Psoas muscle (tissue), 8 donors: ENCODE results near the gene MPRIP. TPM values are rescaled to one million over a fixed set of nuclear protein-coding genes. Genes with fewer than 3 reads are reported as not detected.

Experiments
- ATAC-seq, 4 donors: fragments of 200-7000 bp; cut with Tn5 transposase; one replicate each; pipeline ENCODE4 v1.9.1; 2020; ENCODE audit warnings: moderate library complexity in 3 of 4, mild to moderate bottlenecking in 2 of 4
- DNase-seq, 2 donors: peaks; one replicate each; pipeline ENCODE4 v3.0.0-alpha.2; 2020
- H3K27ac ChIP-seq: fragments of 200-600 bp; one replicate; pipeline ENCODE4 v1.8.0; 2022
- H3K27me3 ChIP-seq, 3 donors: fragments of 200-600 bp in 1 of 3; one replicate each; pipeline versions ENCODE4 v1.6.1 to v1.8.0; 2013 to 2022; ENCODE audit warnings: low read length in 2 of 3, mild to moderate bottlenecking in 2 of 3, moderate library complexity in 1 of 3; ENCODE audit not compliant: insufficient read depth in 3 of 3
- H3K36me3 ChIP-seq, 2 donors: fragments of 200-600 bp in 1 of 2; one replicate each; pipeline versions ENCODE4 v1.6.1 to v1.8.0; 2013 to 2022; ENCODE audit warnings: low read depth in 1 of 2, mild to moderate bottlenecking in 1 of 2, moderate library complexity in 1 of 2; ENCODE audit not compliant: insufficient read depth in 1 of 2
- H3K4me1 ChIP-seq: fragments of 200-600 bp; one replicate; pipeline ENCODE4 v1.8.0; 2022
- H3K4me3 ChIP-seq: fragments of 200-600 bp; one replicate; pipeline ENCODE4 v1.8.0; 2022; ENCODE audit warnings: mild to moderate bottlenecking
- H3K9me3 ChIP-seq: fragments of 200-600 bp; one replicate; pipeline ENCODE4 v1.8.0; 2022
- WGBS, 3 donors: extraction: QIAGEN DNeasy Blood & Tissue Kit; methylation state at CpG; one replicate each; pipeline versions ENCODE4 v1.1.6 to v1.1.7; 2013; 5-methylcytosine and 5-hydroxymethylcytosine counted together
- intact Hi-C, 2 donors: fragments of 100-400 bp; cut with DNase I; formaldehyde crosslinking; loops; one replicate each; pipeline versions ENCODE4 v1.11.0 to v1.14.2; 2022
- polyA plus RNA-seq, 3 donors: library from polyadenylated mRNA; stranded (reverse); fragments of 200-250 nt; gene quantifications; one replicate each; pipeline ENCODE4 v1.2.3, GENCODE V29; 2013
- total RNA-seq, 4 donors: library from RNA; stranded (reverse); fragmentation: NEBNext Ultra II Directional in 2 of 4; extraction: Animal tissue kit (Norgen Biotek cat#: 25700) in 2 of 4; gene quantifications; one replicate each; pipeline versions ENCODE4 v1.2.1 to v1.2.4, GENCODE V29; 2021 to 2023
- TF ChIP-seq, protein P1 (sequence below): fragments of 200-600 bp; IDR thresholded peaks from one replicate; pipeline ENCODE4 v1.8.0; 2022; ENCODE audit warnings: antibody characterized with exemption
- donor health status: healthy with polysubstance abuse.
- donor health status: DM: no; HTN: no; CAD: no; lungs with moderate emphysema.
- donor health status: Bipolar disorder and iron deficiency.
- donor health status: healthy.
- donor health status: DM: yes; HTN: yes; CAD: no.
- donor health status: DM: no; HTN: no; CAD: no.
- donor health status: DM: no; HTN: no; CAD: no.
- donor health status: DM: yes; HTN: yes; CAD: no.

The MPRIP gene
- total and polyA plus RNA-seq, 7 donors: 142 to 322 (median 244) TPM

GRCh38 chr17:17130077-17130844 is 88.0 kb downstream of the MPRIP start:
- 74 to 85% (median 79%) methylated on average over 12 of the region's 12 CpGs for WGBS, 3 donors
- ATAC-seq: no peak
- Histone ChIP-seq H3K36me3 (peaks cover 6 to 67% of the 10 kb centered on the region in 2 donors), H3K27ac (peak overlapping the region; percentile 41), H3K27me3 (no peaks in the 10 kb centered on the region), H3K4me3 (no peak overlapping the region), H3K9me3 (no peaks in the 10 kb centered on the region), H3K4me1 (peaks cover 58% of the 10 kb centered on the region)
- DNase-seq: peak; percentile 7 to 45
- intact Hi-C loops: no loop called here
- TF ChIP-seq, protein P1, sequence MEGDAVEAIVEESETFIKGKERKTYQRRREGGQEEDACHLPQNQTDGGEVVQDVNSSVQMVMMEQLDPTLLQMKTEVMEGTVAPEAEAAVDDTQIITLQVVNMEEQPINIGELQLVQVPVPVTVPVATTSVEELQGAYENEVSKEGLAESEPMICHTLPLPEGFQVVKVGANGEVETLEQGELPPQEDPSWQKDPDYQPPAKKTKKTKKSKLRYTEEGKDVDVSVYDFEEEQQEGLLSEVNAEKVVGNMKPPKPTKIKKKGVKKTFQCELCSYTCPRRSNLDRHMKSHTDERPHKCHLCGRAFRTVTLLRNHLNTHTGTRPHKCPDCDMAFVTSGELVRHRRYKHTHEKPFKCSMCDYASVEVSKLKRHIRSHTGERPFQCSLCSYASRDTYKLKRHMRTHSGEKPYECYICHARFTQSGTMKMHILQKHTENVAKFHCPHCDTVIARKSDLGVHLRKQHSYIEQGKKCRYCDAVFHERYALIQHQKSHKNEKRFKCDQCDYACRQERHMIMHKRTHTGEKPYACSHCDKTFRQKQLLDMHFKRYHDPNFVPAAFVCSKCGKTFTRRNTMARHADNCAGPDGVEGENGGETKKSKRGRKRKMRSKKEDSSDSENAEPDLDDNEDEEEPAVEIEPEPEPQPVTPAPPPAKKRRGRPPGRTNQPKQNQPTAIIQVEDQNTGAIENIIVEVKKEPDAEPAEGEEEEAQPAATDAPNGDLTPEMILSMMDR: no peak

DNA sequence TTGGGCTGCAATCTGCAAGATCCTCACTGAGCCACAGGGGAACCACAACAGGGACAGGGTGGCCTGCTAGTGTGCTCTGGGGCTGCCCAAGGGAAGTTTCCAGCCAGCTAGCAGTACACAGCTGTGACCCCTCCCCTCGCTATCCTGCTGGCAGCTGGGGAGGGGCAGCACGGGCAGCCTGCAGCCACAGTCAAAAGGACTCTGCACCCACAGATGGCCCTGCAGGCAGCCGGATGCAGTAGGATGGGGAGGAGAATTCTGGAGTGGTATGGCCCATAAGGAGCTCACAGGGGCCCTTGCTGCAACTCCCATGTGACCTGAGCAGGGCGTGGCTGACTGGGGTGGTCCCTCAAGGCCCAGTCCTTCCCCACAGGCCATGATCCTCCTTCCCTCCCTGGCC is 89.6 kb downstream of the MPRIP start:
- Histone ChIP-seq H3K27ac (no peak overlapping the region), H3K4me1 (peaks cover 44% of the 10 kb centered on the region), H3K36me3 (peaks cover 6 to 81% of the 10 kb centered on the region in 2 donors), H3K27me3 (no peaks in the 10 kb centered on the region), H3K4me3 (no peak overlapping the region), H3K9me3 (no peaks in the 10 kb centered on the region)
- DNase-seq (peak; percentile 7 to 37), ATAC-seq (no peak)
- WGBS, 3 donors: 70 to 82% (median 77%) methylated on average over 3 to 4 of the region's 4 CpGs
- intact Hi-C loops: no loop called here
- TF ChIP-seq, protein P1: no peak

- H3K4me3 ChIP-seq: no peak overlapping the region
- no peak for ATAC-seq
- peak; percentile 4 to 15 for DNase-seq
- H3K4me1 ChIP-seq: peaks cover 35% of the 10 kb centered on the region
- H3K9me3 ChIP-seq: no peaks in the 10 kb centered on the region
- H3K27ac ChIP-seq: no peak overlapping the region
- peaks cover 6 to 81% of the 10 kb centered on the region in 2 donors for H3K36me3 ChIP-seq
- 72 to 81% (median 81%) methylated on average over 8 of the region's 8 CpGs for WGBS, 3 donors
- TF ChIP-seq, protein P1: no peak
- intact Hi-C loops: no loop called here
- H3K27me3 ChIP-seq: no peaks in the 10 kb centered on the region
These were observed 90.5 kb downstream of the MPRIP start for GRCh38 chr17:17132746-17133145.

DNA sequence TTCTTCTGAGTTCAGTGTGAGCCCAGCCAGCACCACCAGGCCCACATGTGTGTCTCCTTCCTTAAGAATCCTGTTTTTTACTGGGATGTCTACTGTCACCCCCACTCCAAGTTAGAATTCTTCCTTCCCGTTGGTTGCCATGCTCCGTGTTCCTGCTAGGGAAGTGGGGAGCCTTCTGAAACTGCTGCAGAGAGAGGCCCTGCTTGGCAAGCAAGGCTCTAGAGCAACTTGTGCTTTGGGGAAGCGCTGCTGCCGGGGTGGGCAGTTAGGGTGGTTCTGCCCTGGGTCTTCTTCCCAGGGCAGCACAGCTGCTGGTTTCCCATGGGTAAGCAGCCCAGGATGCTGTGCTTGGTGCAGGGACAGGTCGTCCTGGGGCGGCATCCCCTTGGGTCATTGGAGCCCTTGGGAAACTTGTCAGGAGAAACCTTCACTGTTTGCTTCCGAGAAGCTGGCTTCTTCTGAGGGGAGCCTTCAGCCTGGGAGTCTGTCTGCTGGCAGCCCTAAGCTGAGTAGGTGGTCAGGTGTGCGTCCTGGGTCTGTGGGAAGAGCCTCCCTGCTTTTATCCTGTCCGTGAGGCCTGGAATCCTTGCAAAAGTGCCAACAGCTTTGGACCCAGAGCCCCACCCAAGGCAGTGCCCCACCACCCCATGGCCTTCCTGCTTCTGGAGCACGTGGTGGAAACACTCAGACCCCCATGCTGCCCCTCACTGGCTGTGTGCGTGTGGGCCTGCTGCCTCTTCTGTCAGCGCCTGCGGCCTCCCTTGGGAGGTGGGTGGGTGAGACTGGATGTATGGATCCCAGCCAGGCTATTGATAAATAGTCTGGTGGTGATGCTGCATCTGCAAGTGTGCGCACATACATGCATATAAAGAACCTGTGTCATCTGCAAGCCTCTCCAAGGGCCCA is 92.0 kb downstream of the MPRIP start:
- ATAC-seq: no peak
- 77 to 86% (median 81%) methylated on average over 14 of the region's 14 CpGs for WGBS, 3 donors
- TF ChIP-seq, protein P1: no peak
- no peak overlapping the region for H3K4me3 ChIP-seq
- H3K27me3 ChIP-seq: no peaks in the 10 kb centered on the region
- peaks cover 6 to 87% of the 10 kb centered on the region in 2 donors for H3K36me3 ChIP-seq
- H3K9me3 ChIP-seq: no peaks in the 10 kb centered on the region
- DNase-seq: peak; percentile 4 to 44
- peaks cover 20% of the 10 kb centered on the region for H3K4me1 ChIP-seq
- no peak overlapping the region for H3K27ac ChIP-seq
- intact Hi-C loops: no loop called here
